GM23248 (cell line): ENCODE data around the gene SGTA.

Source experiments
- EZH2 ChIP-seq: fragments of 200-600 bp; sonication (generic); IDR thresholded peaks from 2 replicates; pipeline ENCODE4 v1.6.1; 2018; ENCODE audit warnings: antibody characterized with exemption, mild to moderate bottlenecking; ENCODE audit not compliant: insufficient read depth, poor library complexity, severe bottlenecking
- EZH2phosphoT487 ChIP-seq: fragments of 200-600 bp; sonication (generic); IDR thresholded peaks from 2 replicates; pipeline ENCODE4 v1.6.1; 2018; ENCODE audit warnings: antibody characterized with exemption, moderate library complexity, mild to moderate bottlenecking, low read depth; ENCODE audit not compliant: insufficient read depth

DNA sequence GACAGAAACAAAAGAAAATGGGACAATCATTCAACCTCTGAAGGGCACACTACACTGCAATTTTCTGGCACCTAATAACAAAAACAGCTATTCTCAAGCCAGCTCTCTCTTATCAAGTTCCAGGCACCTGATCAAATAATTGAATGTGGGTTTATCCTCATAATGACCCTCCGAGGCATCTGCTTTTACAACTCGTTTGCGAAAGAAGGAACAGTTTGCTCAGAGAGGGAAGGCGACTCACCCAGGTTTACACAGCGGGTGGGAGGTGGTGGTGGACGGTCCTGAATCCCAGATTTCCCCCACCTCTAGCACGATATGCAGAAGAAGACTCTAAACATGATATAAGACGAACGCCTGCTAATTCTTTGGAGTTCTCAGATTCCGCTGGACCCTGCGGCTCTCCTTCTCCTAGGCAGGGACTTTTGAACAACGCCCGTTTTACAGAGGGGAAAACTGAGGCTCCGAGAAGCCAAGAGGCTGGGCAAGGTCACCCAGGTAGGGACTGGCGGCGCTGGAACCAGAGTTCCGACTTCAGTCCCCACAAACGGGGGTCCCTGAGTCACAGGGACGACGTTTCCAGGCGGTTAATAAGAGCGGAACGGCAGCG is 641 bp downstream of the SGTA start:
- TF ChIP-seq EZH2 (no peak), EZH2phosphoT487 (no peak)
